Measurements from ENCODE around the gene KBTBD7.
"Not testable (repeated sequence)": the region's sequence is repeated elsewhere in the genome, so short reads cannot be mapped to it uniquely, and the experiment has no call there.

The KBTBD7 gene

GRCh38 chr13:41196620-41197019 lies 2.3 kb upstream of the KBTBD7 start:
- DNase-seq, result no peak

GRCh38 chr13:41196011-41196410 lies 1.6 kb upstream of the KBTBD7 start:
- DNase-seq, result no peak

DNA sequence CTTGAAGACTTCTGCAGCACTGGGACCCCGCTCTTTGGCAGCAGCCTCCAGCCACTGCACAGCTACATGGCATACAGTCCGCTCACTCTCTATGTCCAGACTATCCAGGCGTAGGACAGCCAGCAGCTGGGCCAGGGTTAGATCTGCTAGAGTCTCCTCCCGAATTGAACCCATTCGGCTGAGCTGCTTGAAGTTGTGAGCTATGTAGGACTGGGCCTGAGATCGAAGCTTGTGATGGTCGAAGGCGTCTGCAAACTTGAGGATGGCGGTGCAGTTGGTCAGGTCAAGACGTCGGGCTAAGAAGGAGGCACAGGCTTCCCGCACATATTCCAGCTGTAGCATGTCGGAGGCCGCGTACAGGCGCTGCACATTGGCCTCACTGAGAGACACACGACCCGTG lies 900 bp downstream of the KBTBD7 start:
- DNase-seq, result peak in 3 of 51 donors; percentile 4 to 12 (median 12)

DNA sequence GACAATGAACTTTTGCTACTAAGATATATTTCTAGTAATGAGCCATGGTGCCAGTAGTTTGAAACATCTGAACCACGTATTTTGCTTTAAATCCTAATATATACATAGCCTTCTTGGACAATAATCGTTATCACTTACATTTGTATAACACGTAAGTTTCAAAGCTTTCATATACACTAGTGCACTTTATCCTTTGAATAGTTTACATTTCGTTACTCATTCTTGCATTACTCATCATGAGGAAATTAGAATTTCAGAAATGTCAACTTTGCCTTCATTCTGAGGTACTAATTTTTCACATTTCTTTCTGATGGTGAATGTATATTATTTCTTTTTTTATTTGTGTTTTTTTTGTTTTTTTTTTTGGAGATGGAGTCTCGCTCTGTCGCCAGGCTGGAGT lies 5.8 kb downstream of the KBTBD7 start:
- no peak for DNase-seq

- DNase-seq, result no peak
Observed at GRCh38 chr13:41186481-41186880, 7.9 kb downstream of the KBTBD7 start.

DNA sequence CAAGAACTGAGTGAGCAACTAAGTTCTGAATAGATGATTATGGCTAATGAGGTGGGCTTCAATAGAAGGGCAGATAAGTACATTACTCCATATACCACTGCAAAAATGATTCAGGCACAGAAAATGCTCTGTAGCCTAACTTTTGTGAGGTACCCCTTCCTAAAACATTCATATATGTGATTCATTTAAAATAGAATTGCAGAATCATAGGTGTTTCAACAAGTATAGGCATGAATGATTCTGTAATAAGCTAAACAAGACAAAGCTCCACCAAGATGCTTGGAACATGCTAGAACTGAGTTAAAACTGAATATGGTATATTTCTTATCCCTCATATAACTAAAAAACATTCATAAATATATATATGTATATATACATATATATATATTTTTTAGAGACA lies 12.1 kb downstream of the KBTBD7 start:
- DNase-seq, result no peak

- no peak for DNase-seq
Observed at GRCh38 chr13:41179593-41180250, 14.6 kb downstream of the KBTBD7 start.

DNA sequence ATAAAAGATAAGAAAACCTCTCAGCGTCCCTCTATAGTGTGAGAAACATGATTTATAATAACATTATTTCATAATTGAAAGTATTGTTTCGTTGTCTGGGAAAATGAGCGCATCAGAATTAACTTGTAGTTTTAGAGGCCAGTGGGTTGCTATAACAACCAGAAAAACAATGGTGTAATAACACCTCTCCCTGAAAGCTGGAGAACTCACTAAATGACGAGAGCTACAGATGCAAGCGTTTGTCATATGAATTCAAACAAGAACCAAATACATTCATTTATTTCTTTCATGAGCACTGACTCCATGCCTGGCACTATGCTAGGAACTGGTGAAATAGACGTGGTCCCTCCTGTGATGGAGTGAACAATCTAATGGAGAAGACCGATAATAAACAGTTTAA lies 16.3 kb downstream of the KBTBD7 start:
- DNase-seq, result no peak

- DNase-seq, result no peak
Observed at GRCh38 chr13:41177616-41178015, 16.8 kb downstream of the KBTBD7 start.

DNA sequence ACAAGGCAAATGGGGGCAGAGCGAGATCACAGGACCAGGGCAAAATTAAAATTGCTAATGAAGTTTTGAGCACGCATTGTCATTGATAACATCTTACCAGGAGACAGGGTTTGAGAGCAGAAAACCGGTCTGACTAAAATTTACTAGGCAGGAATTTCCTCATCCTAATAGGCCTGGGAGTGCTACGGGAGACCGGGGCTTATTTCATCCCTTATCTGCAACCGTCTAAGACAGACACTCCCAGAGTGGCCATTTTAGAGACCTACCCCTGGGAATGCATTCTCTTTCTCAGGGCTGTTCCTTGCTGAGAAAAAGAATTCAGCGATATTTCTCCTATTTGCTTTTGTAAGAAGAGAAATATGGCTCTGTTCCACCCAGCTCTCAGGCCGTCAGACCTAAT lies 18.8 kb downstream of the KBTBD7 start:
- DNase-seq, result not testable (repeated sequence)

DNA sequence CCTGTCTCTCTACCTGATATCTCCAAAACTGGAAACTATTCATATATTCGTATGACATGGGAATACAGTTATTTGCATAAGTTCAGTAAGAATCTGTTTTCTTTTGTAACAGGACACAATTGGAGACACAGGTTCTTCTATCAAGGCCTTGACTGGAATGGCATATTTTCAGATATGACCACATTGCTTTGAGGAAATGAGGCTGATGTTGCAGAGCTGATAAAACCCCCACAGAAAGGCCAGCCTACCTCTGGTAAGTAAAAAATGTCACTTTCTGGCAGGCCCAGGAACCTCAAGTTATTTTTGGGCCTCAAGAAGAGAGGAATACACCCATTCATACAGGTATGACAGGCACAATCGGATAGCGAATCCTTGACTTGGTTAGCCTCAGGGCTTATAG lies 32.2 kb downstream of the KBTBD7 start:
- no peak for DNase-seq

DNA sequence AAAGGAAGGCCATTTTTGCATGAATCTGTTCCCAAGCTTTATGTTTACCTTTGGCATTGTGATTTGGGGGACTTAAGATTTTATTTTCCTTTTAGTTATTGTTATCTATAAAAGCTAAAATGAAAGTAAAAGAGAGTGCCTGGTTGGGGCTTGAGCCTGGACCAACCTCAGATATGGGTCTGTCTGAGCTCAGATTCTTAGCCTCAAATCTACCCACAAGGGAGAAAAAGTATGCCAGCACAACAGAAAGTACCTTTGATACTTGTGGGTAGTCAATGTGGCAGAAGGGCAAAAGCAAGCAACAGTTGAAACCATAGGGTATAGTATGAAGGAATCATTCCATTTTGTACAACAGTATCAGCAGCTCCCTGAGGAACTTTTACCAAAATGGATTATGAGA lies 35.2 kb downstream of the KBTBD7 start:
- no peak for DNase-seq

GRCh38 chr13:41157048-41157717 lies 37.2 kb downstream of the KBTBD7 start:
- no peak for DNase-seq

GRCh38 chr13:41156620-41157019 lies 37.7 kb downstream of the KBTBD7 start:
- no peak for DNase-seq

DNA sequence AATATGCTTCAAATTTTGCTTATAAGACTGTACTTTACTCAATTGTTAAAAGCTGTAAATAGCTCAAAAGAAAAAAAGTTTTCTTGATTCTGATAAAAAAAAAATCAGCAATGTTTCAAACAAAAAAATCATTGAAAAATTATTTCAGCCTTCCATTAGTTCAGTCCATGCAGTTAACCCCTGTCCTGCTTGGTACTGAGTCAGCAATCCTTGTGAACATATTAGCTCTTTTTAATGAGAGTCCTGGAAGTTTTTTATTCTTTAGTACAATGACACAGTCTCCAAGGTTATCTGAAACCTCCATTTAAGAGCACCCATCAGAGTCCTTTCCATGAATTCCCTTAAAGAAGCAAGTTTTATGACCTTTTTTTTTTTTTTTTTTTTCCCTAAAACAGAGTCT lies 40.3 kb downstream of the KBTBD7 start:
- DNase-seq, result no peak

DNA sequence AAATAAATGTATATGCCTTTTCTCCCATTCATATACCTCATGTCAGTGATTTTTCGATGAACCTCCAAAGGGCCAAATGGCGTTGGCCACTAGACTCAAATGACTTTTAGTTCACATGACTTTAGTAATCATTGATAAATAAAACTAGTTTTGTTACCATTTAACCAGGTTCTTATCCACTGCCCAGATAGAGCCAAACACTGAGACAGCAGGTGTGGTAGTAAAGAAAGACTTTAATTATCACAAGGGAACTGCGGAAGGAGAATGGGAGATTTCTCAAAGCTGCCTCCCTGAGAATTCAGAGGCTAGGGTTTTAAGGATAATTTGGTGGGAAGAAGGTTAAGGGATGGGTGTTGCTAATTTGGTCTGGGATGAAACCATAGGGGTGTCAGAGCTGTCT lies 42.4 kb downstream of the KBTBD7 start:
- no peak for DNase-seq

DNA sequence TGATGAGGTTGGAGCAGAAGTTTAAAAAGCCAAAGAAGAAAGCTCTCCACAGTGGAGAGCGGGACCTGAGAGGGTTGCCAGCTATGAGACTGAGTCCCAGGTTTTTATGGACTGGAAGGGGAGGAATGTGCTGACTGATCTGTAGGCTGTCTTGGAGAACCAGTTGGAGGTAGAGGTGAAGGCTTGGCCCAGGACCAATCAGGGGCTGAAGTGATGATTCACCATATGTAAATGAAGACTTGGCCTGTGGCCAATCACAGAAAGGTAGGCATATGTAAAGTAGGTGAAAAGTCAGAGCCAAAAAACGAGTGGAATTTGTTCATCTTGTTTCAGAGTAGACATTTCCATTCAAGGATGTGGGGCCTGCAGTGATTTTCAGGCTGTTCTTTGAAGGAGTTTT lies 44.3 kb downstream of the KBTBD7 start:
- DNase-seq, result no peak

GRCh38 chr13:41148419-41149283 lies 45.7 kb downstream of the KBTBD7 start:
- no peak for DNase-seq

DNA sequence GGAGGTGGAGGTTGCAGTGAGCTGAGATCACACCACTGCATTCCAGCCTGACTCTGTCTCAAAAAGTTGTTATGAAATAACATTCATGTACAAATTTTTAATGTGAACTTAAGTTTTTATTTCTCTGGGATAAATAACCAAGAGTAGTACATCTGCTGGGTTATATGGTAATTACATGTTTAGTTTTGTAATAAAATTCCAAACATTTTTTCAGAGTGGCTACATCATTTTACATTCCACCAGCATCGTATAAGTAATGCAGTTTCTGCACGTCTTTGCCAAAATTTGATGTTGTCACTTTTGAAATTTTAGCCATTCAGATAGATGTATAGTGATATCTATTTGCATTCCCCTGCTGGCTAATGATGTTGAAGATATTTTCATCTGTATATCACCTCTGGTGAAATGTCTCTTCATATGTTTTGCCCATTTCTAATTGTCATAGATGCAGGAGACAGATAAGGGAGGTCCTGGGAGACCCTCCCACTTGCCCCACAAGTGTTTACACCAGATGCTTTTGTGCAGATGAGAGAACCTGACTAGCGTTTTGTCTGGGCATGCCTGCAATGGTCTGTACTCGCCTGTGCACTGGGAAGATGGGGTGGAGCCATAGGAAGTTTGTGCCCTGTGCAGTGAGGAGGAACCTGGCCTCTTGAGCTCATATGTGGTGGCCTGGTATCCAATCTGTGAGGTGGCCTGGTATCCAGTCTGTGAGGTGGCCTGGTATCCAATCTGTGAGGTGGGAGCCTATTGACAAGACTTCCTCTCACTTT lies 49.0 kb downstream of the KBTBD7 start:
- DNase-seq, result no peak

- DNase-seq, result no peak
Observed at GRCh38 chr13:41144576-41144975, 49.8 kb downstream of the KBTBD7 start.

Data from hypothalamus (tissue), 51 donors.